GM11168 (cell line): ENCODE data around the gene RMDN2.

Experiments
- in situ Hi-C: fragments of 300-500 bp; cut with MboI; formaldehyde crosslinking; loops from one replicate; pipeline ENCODE4 v1.12.0; 2022; ENCODE audit warnings: low sequenced_read_pairs; ENCODE audit not compliant: unreplicated experiment

The RMDN2 gene

DNA sequence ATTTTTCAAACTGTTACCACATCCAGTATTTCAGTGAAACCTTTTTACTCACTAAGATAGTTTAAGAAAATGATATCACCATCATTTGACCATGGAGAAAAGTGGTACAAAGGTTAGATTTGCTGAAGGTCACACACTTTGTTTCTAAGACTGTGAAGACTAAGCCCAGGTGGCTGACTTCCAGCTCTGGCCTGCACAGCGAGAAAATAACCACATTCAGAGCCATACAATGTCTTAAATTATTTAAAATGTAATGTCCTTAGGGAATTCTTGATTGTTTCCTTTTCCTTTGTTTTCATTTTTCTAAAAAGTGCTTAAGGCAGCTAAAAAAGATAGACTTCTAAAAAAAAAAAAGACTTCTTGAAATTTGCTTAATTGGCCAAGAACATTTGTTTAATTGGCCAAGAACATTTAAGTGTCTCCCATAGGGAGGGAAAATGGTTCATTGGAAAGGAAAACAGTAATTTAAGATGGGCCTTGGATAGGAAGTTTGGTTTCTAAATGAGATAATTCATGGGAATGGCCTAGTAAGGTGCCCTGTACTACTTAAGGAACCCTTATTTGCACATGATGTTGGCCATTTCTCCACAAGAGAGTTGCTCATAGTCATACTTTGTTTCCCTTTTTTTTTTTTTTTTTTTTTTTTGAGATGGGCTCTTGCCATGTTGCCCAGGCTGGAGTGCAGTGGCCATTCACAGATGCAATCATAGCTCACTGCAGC, 105.7 kb downstream of the RMDN2 start:
- in situ Hi-C loops = no loop called here

DNA sequence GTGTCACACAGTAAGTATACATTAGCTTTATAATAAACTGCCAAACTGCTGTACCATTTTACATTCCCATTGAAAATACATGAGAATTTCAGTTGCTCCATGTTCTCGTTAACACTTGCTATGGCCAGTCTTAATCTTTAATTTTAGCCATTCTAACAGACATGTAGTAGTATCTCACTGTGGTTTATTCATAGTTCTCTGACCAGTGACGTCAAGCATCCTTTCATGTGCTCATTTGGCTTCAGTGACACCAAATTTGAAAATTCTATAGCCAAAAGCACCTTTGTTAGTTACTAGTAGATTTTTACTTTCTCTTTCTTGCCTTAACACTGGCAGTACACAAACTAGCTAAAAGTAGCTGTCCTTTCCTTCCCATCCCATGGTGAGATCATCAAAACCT, 107.9 kb downstream of the RMDN2 start:
- in situ Hi-C loops = no loop called here

DNA sequence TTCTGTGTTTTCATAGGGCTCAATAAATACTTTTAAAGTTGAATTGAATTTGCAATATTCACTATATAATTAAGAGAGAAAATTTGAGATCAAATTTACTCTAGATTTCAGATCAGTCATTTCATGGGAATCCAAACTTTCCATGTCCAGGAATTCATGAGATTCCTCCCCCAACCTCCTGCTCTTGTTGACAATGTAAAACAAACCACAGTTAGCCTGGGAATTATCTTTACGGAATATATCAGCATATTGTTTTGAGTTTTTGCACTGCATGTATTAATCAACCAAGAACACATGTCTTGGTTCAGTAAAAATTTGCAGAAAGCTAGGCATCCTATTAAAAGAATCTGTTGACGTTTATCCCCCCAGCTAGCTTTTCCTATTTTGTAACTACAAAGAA, 108.6 kb downstream of the RMDN2 start:
- in situ Hi-C loops = no loop called here

DNA sequence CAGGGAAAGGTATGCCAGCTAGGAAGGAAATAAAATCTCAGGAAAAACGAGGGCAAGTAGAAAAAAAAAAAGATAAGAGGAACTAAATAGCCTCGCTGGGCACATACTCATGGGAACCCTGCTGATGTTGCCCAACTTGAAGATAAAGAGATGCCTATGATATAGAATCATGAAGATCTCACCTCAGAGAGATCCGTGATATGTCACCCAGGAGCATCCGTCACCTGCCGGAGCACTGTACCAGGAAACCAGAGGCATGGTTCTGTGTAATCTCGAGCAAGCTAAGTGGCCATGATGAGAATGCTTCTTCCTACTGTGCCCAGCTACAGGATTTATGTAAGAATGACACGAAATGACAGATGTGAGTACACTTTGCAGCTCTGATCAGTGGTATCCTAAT, 110.9 kb downstream of the RMDN2 start:
- in situ Hi-C loops = no loop called here

DNA sequence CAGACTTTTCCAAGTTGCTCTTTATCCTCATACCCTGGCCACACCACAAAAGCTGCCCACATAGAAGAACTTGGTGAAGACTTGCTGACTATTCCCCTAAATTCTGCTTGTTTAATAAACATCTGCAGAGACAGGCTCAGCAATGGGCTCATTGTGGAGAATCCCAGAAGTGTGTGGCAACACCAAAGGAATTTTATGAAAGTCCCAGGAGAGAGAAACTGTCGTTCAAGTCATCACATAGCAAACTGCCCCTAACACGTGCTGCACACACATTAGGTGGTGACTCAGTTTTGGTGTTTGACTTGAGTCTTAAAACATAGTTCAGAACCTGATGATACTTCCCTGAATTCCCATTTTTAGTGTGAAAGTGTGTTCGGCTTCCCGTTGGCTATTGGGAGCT, 112.2 kb downstream of the RMDN2 start:
- in situ Hi-C loops = no loop called here

DNA sequence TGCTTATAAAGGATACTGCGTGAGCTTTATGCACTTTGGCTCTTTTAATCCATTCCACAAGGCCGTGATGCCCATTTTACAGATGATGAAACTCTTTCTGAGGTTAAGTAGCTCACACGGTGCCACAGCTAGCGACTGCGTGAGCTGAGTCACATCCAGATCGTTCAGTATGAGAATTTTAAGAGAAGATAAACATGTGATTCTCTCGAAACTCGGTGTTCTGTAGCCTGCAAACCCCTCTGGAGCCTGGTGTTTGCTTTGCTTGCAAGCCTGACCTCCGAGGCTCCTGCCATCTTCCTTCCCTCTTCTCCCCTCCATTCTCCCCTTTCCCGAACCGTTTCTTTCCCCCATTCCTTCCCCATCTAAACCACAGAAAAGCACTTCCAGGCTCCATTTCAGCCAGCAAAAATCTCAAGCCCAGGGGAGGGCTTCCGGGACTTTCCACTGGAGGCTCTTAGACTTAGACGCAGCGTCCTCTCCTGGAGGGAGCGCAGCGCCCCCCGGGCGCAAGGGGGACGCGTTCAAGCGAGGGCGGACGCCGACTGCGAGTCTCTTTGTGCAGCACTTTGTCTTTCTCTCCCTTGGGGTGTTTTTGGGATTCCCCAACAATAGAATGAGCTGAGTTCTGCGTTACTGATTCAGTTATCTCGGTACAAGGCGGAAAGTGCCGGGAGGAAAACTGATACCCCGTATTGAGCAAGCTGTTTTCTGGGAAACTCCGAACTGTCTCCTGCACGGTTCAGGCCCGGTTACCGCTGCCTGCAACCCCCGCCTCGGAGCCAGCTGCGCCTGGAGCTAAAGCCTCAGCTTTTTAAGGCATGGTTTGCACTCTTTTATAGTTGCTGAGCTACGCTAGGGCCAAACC, 112.9 kb downstream of the RMDN2 start:
- in situ Hi-C loops = no loop called here

DNA sequence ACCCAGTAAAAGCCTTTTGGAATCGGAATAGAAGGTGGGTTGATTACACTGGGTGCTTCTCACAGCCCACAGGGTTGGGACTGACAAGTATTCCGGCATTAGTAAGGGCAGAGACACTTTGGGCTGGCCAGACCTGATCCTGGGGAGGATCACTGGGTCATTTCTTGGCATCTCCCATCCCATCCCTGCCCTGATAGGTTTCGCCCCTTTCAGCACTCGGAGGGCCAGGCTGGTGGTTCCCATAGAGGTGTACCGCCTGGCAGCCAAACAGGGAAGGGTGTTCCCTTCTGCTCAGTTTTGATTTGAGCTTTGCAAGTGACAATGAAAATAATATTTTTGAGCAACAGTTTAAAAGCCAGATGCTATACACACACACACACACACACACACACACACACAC, 113.6 kb downstream of the RMDN2 start:
- in situ Hi-C loops = no loop called here

DNA sequence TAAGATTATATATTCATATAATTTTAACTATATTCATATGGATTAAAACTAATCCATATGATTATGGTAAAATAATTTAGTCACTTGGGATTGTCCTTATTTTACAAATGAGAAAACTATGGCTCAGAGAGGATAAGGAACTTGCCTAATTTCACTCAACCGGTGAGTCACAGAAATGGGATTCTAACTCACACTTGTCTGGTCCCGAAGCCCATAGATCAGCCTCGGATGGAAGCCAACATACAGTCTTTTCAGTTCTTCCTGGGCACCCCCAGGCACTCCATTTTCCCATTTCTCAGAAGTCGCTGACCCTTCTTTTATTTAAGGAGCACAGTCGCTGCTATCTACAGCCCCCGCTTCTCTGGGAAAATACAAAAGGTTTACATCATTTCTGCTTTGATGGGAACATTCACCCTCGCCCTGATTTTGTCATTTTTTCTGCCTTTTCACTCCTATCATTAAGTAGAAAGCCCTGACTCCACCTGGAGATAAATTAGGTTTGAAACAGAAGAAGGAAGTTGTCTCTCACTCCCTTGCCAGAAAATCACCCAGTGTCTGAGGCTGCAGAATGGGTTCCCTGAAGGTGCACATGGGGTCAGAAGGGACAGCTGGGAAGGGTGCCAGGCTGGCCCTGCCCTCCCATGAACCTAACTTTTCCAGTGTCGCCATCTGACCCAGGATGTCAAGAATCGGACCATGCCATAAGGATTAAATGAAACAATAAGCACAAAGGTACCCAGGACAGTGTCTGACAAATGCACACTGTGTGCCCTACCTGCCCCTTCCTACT, 114.2 kb downstream of the RMDN2 start:
- in situ Hi-C loops = no loop called here

DNA sequence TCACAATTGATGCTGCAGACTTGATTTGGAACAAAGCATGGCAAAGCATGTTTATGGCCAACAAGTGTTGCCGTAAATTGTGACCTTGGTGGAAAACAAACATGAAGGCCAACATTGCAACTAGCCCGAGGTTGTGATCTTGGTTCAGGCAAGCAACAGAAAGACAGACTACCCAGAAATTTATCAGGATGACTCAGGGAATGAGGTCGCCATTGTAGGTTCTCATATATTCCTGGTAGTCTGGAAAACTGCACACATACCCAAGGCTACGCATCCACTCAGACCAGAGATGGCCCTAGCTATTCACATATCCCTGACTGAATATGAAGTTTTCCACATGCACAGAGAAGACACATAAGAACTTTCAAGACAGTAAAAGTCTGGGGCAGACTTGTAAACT, 120.7 kb downstream of the RMDN2 start:
- in situ Hi-C loops = no loop called here

DNA sequence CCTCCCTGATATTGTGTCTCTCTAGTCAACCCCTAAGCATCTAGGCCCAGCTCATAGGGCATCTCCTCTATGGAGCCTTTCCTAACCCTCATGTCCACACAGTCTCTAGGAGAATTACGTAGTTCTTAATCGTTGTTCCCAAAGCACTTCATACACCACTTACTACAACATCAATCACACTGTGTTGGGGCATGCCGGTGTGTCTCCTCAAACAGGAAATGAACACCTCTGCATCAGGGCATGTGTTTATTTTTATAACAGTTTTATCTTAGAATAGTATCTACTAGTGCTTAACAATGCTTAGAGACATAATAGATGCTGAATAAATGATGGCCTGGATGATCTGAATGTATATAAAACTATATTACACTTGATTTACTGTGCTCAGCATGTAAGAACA, 131.1 kb downstream of the RMDN2 start:
- in situ Hi-C loops = no loop called here

DNA sequence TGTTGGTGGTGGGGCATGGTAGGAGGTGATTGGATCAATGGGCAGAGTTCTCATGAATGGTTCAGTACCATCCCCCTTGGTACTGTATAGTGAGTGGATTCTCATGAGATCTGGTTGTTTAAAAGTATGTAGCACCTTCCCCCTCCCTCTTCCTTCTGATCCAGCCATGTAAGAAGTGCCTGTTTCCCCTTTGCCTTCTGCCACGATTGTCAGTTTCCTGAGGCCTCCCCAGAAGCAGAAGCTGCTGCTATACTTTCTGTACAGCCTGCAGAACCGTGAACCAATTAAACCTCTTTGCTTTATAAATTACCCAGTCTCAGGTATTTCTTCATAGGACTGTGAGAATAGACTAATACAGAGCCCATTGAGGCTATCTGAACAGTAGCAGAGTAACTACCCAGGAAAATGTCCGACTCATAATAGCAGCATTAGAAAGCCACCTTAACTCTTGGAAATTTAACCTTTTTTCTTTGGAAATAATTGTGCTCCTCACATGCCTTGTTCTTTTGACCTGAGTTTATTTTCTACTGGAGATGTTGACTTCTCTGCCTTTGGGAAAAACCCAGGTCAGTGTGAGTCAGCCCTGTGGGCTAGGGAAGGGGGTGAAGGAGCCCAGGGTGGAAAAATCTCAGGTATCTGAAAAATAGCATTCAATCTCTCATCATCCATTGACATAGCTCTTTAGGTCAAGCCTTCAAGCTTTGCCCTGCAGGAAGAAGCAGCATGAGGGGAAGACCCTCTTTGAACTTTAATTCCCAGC, 132.7 kb downstream of the RMDN2 start:
- in situ Hi-C loops = no loop called here

DNA sequence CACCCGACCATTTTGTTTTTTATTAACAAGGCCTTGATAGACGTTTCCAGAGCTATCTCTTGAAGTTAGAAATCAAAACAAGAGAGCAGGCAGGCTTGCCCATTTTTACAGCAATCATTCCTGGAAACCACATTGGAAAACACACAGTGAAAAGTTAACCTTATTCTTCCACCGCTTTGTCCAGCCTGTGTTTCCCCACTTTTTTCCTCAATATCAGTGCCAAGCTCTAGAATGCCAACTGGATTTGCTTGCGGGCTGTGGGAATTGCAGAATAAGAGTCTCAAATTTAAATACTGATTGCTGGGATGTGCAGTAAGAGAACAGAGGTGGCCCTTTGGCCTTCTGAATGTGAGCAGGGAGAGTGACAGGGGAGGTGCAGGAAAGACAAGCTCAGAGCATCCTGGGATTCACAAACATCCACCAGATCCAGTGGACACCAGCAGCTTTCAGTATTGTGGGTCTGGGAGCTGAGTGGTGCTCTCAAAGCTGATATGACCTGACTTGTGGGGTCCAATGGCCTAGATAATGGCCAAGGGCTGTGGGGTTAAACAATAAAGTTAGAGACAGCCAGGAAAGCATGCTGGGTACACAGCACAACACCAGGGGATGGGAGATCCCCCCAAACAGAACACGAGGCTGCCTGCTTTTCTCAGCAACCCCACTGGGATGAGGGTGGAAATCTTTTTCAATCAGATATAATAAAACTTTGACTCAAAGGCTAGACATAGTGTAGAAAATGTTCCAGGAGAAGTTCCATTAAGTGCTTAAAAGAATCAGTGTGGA, 135.3 kb downstream of the RMDN2 start:
- in situ Hi-C loops = no loop called here

DNA sequence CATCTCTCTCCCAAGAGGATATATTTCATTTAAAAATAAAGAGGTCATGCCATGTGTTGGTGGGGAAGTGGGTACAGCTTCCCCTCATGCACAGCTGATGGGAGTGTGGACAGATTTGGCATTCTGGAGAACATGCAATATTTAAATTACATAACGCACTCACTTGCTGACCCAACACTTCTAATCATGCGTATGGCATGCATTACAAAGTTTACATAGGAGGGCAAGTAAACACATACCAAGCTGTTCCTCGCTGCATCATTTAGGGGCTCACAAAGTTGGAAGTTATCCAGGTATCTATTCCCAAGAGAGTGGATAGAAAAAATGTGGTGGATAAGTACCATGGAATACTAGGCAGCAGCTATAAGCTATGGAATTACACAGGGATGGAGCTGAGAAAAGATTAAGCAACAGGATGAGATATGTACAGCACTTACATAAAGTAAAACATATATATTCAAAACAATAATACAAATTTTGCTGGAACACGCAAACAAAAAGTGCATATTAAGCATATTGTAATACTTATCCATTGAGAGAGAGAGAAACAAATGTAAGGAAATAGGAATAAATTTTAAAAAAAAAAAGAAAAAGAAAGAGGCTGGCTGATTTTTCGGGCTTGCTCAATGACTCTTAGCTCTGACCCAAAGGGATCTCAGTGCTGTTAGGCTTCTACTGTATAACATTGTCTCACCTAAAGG, 139.9 kb downstream of the RMDN2 start:
- in situ Hi-C loops = no loop called here

DNA sequence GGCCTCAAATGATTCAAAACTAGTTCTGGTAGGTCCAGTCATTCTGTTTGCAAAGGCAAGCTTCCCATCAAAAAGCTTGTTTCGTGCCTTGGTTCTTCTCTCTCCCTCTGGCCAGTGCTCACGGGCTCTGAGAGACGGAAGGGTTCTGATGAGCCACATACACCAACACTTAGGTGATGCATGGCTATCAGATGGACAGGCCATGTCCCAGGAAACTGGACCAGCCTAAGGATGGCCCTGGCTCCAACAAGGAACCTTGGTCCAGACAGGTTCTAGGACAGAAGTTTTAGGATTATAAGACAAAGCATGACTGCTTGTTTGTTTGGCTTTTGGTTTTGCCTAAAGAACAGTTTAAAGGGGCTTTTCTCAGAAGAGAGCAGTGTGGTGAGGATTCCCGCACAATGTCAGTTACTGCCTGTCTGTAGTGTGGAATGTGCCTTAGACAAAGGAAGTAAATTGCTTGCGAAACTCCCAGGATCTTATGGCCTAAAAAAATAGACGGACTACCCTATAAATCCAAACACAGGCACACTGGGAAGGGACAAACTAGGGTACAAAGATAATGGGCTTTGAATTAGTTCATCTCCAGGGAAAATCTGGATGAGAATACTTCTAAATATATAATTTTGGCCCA, 140.5 kb downstream of the RMDN2 start:
- in situ Hi-C loops = no loop called here

DNA sequence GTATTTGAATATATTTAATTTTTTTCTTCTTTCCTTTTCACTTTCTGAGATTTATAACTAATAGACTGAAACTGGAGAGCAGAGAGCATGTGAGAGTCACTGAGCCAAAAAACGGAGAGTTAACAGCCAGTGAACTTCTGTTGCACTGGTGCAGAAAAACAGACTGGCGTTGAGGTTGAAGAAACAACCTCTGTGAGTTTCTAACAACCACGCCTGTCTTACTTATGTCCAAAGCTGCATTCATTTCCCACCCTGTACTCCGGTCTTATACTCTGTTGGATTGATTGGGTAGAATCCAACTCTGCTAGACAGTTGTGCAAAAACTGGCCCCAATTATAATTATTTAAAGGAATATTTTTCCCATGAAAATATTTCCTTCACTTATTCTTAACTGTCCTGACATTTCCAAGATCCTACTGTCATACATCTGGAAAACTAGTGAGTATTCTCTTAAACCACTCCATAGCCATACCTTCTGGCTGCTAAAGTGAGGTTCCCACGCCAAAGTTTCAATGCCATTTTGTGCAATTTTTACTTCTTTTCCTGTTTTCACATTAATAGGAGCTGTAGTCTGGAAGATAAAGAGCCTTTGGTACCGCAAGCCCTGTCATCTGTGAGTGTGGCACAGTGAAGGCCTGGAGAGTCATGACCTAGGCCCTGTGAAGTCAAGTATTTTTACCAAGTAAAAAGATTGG, 141.5 kb downstream of the RMDN2 start:
- in situ Hi-C loops = no loop called here
